Frontal cortex (tissue), 4 donors: Measurements from ENCODE around the gene ABHD17B. TPM values are rescaled to one million over a fixed set of nuclear protein-coding genes. Genes with fewer than 3 reads are reported as not detected.

Source experiments
- DNase-seq, 2 donors: peaks; one replicate each; pipeline ENCODE4 v3.0.0; 2012; ENCODE audit warnings: low spot score in 2 of 2
- FAIRE-seq: peaks from 2 replicates; lab custom pipeline; 2012; peaks lifted over from hg19 to GRCh38; lab: Jason Lieb, UNC
- small RNA-seq: library from RNA; depleted of rRNA; stranded (forward); fragments of <200 nt; gene quantifications from one replicate; pipeline ENCODE3, GENCODE V24; 2014
- total RNA-seq: library from RNA; depleted of rRNA; stranded (reverse); fragments of >200 nt; gene quantifications from one replicate; pipeline ENCODE4 v1.2.3, GENCODE V29; 2014
- donor health status: control.
- donor health status: control.
- donor health status: control.

The ABHD17B gene
- total RNA-seq, 1 donor from 2014 or later, result 113 TPM

GRCh38 chr9:71830153-71830552, 80.8 kb downstream of the ABHD17B start:
- DNase-seq, result peak in 1 of 2 donors; percentile 49
- peak; percentile 96 for FAIRE-seq

DNA sequence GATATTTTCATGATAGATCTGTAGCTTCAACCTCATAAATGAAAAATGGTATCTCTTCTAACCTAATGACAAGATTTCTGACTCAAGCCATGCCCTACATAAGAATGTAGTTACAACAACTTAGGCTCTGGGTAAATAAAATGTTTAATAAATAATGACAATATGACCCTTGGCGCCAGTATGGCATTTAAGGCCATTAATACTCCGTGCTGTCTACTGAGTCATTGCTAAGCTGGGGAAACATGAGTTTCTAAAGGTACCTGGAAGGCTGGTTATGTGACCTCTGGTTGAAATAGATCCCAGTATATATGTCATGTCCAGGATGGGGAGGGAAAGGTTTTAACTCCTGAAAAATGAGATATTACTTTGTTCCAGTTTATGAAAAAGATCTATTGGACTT, 84.7 kb downstream of the ABHD17B start:
- no peak for FAIRE-seq
- DNase-seq, result no peak

GRCh38 chr9:71824257-71824656, 86.7 kb downstream of the ABHD17B start:
- FAIRE-seq, result no peak
- no peak for DNase-seq

DNA sequence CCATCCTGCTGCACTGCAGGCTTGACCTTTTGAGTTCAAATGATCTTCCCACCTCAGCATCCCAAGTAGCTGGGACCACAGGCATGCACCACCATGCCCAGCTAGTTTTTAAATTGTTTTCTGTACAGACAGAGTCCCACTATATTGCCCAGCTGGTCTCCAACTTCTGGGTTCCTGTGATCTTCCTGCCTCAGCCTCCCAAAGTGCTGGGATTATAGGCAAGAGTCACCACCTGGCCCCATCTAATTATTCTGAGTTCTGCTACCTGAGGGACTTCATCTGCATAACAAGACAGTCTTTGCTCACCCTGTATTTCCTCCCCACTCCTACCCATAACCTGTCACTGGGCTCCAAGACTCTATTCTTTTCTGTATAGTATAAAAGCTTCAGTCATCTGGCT, 88.1 kb downstream of the ABHD17B start:
- DNase-seq (no peak), FAIRE-seq (no peak)

DNA sequence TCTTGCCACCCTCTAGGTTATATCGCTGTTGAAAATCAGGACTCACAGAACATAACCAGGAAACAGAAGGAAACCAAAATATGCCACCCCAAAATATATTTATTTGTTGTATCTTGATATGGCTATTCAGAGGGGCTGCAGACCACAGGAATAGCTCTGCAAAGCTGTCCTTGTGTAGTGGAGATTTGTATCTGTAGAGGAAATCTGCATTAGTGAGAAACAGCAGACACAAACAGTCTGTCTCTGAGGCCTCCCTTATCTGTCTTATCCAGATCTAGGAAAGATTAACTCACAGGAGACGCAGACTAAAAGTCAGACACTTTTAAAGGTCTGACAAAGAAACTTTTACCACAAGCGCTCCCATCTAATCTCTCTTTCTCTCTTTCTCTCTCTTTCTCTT, 88.5 kb downstream of the ABHD17B start:
- FAIRE-seq (no peak), DNase-seq (no peak)

DNA sequence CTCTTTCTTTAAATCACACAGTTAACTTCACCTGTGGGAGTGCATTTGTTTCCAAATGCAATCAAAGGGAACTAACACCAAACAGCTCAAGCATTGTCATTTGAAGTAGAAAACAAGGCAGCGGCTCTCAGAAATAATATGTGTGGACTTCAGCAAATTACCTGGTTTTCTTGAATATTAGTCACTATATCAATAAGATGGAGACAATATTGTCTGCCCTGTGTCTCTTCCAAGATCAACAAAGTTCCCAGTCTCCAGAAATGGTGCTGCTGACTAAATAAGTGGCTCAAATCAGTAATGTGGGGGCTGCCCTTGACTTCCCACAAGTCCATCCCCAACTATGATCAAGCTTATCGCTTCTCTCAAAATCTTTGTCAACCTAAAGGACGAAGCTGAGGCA, 89.6 kb downstream of the ABHD17B start:
- FAIRE-seq (no peak), DNase-seq (no peak)

DNA sequence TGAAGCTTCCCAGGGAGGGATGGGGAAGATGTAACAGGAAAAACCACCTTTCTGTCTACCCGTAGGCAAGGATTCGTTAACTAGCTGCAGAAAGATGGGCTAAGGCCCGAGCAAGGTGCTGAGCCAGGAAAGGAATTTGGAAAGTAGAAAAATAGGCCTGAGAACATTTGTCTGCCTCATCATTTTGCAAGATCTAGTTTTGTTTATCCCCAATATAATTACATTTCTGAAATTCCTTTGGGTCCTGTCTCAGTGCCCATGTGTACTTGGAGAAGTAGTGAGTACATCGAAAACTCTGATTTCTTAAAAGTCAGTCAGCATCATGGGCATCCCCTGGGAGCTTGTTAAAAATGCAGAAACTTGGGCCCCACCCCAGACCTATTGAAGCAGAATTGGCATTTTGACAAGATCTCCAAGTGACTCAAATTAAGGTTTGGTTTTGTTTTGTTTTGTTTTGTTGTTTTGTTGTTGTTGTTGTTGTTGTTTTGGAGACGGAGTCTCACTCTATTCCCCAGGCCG, 90.5 kb downstream of the ABHD17B start:
- DNase-seq, result no peak
- no peak for FAIRE-seq

- FAIRE-seq, result peak; percentile 90
- peak in 1 of 2 donors; percentile 20 for DNase-seq
These were observed 91.8 kb downstream of the ABHD17B start for GRCh38 chr9:71819115-71819739.

DNA sequence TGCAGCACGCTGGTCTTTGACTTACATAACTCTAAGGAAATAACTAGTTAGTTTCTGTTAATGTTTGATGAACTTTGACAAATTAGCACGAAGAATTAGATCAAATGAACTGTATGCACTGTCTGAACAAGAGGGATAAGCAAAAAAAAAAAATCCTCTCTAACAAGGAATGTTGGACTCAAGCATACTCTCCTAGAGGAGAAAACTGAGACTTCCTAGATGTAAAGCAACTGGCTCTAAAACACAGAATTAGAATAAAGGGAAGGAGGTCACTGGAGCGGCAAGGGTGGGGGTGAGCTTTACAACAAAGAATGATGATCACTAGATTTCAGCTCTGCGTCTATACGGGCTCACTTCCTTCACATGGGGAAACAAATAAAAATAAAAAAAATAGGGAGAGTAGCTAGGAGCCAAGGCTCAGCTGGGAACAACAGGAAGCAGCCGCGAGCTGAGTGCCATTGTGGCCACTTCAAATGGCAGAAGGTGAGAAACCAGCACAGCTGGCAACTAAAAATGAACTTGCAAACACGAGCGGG, 94.0 kb downstream of the ABHD17B start:
- FAIRE-seq (no peak), DNase-seq (no peak)

Small RNAs within 50 kb of the gene (small RNA-seq; reads per million reads assigned to genes)
- not detected for gene RF00019

Other genes starting within 250 kb of the ABHD17B start
- 41.6 TPM for gene CEMIP2, start 142.7 kb downstream of the ABHD17B start, total RNA-seq
- gene C9orf85, start 446 bp upstream of the ABHD17B start, total RNA-seq, result 19.2 TPM
- gene C9orf57, start 149.4 kb upstream of the ABHD17B start, total RNA-seq, result not detected
- gene GDA, start 238.2 kb upstream of the ABHD17B start, total RNA-seq, result 21.6 TPM